ENCODE data around the gene RBFOX2. TPM values are rescaled to one million over a fixed set of nuclear protein-coding genes. Genes with fewer than 3 reads are reported as not detected.

Gene RBFOX2
- total RNA-seq, 1 experiment from 2014 or later, result 81.1 TPM

DNA sequence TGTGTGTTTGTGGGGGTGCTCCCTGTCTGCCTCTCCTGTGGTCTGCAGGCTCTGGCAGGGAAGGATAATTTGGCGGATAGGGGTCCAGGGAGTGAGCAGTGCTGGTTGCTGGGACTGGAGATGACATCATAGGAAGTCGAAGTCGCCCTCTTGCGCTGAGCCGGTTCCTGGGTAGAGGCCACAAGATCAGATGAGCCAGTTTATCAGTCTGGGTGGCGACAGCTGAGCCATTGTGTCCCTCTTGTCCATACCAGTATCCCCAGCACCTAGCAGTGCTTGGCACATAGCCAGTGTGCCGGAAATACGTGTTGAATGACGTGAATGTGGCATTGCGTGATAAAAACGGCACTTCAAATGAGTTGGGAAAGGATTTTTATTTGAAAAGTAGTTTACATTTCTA is 301.2 kb downstream of the RBFOX2 start:
- DNase-seq (ENCODE audit: low read depth, low spot score) (no peak), ATAC-seq (no peak)
- H3K27ac ChIP-seq (ENCODE audit: low read length), result no peak overlapping the region
- H3K4me3 ChIP-seq (ENCODE audit: low read depth in 2 of 2, low read length in 2 of 2), result no peak overlapping the region
- TF ChIP-seq TCF7L2 (IDR thresholded peaks at IDR 0.05; ENCODE audit: low read depth, low read length) (no peak), SIN3A (IDR thresholded peaks at IDR 0.05; ENCODE audit: borderline replicate concordance, insufficient read depth, low read depth, low read length) (no peak), POLR2AphosphoS5 (IDR thresholded peaks at IDR 0.05; ENCODE audit: low read depth, low read length) (no peak)
- TF ChIP-seq, protein P1, sequence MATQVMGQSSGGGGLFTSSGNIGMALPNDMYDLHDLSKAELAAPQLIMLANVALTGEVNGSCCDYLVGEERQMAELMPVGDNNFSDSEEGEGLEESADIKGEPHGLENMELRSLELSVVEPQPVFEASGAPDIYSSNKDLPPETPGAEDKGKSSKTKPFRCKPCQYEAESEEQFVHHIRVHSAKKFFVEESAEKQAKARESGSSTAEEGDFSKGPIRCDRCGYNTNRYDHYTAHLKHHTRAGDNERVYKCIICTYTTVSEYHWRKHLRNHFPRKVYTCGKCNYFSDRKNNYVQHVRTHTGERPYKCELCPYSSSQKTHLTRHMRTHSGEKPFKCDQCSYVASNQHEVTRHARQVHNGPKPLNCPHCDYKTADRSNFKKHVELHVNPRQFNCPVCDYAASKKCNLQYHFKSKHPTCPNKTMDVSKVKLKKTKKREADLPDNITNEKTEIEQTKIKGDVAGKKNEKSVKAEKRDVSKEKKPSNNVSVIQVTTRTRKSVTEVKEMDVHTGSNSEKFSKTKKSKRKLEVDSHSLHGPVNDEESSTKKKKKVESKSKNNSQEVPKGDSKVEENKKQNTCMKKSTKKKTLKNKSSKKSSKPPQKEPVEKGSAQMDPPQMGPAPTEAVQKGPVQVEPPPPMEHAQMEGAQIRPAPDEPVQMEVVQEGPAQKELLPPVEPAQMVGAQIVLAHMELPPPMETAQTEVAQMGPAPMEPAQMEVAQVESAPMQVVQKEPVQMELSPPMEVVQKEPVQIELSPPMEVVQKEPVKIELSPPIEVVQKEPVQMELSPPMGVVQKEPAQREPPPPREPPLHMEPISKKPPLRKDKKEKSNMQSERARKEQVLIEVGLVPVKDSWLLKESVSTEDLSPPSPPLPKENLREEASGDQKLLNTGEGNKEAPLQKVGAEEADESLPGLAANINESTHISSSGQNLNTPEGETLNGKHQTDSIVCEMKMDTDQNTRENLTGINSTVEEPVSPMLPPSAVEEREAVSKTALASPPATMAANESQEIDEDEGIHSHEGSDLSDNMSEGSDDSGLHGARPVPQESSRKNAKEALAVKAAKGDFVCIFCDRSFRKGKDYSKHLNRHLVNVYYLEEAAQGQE (IDR thresholded peaks at IDR 0.05; ENCODE audit: insufficient read depth in 1 of 2, low read depth in 2 of 2, low read length in 1 of 2), result no peak
- TF ChIP-seq, protein P2, sequence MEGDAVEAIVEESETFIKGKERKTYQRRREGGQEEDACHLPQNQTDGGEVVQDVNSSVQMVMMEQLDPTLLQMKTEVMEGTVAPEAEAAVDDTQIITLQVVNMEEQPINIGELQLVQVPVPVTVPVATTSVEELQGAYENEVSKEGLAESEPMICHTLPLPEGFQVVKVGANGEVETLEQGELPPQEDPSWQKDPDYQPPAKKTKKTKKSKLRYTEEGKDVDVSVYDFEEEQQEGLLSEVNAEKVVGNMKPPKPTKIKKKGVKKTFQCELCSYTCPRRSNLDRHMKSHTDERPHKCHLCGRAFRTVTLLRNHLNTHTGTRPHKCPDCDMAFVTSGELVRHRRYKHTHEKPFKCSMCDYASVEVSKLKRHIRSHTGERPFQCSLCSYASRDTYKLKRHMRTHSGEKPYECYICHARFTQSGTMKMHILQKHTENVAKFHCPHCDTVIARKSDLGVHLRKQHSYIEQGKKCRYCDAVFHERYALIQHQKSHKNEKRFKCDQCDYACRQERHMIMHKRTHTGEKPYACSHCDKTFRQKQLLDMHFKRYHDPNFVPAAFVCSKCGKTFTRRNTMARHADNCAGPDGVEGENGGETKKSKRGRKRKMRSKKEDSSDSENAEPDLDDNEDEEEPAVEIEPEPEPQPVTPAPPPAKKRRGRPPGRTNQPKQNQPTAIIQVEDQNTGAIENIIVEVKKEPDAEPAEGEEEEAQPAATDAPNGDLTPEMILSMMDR (IDR thresholded peaks at IDR 0.05), result no peak
- no peaks in the 10 kb centered on the region for H3K9me3 ChIP-seq (ENCODE audit: control insufficient read depth, insufficient read depth, low read depth, low read length)
- BruUV-seq (replicated peaks), result no TSS peak
- intact Hi-C loops (cut with micrococcal nuclease; ENCODE audit: unreplicated experiment), result no loop called here
- H3K36me3 ChIP-seq (ENCODE audit: control insufficient read depth, insufficient read depth, low read length), result no peaks in the 10 kb centered on the region
- POLR2A ChIA-PET, result no interaction called here
- no peaks in the 10 kb centered on the region for H3K4me1 ChIP-seq (ENCODE audit: control insufficient read depth, insufficient read depth, low read length)
- CTCF ChIA-PET, result no interaction called here
- in situ Hi-C loops (cut with HindIII; ENCODE audit: low pct_unique_long_range_greater_than_20kb, low sequenced_read_pairs), result no loop called here
- no peaks in the 10 kb centered on the region for H3K27me3 ChIP-seq (ENCODE audit: control insufficient read depth, insufficient read depth, low read length)

DNA sequence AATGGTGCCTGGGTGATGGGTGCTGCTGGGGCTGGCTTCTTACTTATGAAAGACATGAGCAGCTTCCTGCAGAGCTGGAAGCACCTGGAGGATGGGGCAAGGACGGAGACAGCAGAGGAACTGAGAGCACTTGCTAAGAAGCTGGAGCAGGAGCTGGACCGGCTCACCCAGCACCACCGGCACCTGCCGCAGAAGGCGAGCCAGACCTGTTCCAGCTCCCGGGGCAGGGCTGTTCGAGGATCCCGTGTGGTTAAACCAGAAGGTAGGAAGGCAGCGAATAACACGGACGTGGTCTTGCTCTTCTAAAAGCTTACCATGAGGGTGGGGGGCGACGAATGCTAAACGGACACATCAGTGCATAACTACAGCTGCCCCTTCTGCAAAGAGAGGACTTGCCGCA is 301.7 kb downstream of the RBFOX2 start:
- H3K27ac ChIP-seq (ENCODE audit: low read length), result no peak overlapping the region
- ATAC-seq (no peak), DNase-seq (ENCODE audit: low read depth, low spot score) (no peak)
- H3K4me1 ChIP-seq (ENCODE audit: control insufficient read depth, insufficient read depth, low read length), result no peaks in the 10 kb centered on the region
- intact Hi-C loops (cut with micrococcal nuclease; ENCODE audit: unreplicated experiment), result no loop called here
- ChIA-PET POLR2A (no interaction called here), CTCF (no interaction called here)
- no peaks in the 10 kb centered on the region for H3K9me3 ChIP-seq (ENCODE audit: control insufficient read depth, insufficient read depth, low read depth, low read length)
- in situ Hi-C loops (cut with HindIII; ENCODE audit: low pct_unique_long_range_greater_than_20kb, low sequenced_read_pairs), result no loop called here
- H3K27me3 ChIP-seq (ENCODE audit: control insufficient read depth, insufficient read depth, low read length), result no peaks in the 10 kb centered on the region
- no peaks in the 10 kb centered on the region for H3K36me3 ChIP-seq (ENCODE audit: control insufficient read depth, insufficient read depth, low read length)
- TF ChIP-seq POLR2AphosphoS5 (IDR thresholded peaks at IDR 0.05; ENCODE audit: low read depth, low read length) (no peak), SIN3A (IDR thresholded peaks at IDR 0.05; ENCODE audit: borderline replicate concordance, insufficient read depth, low read depth, low read length) (no peak), TCF7L2 (IDR thresholded peaks at IDR 0.05; ENCODE audit: low read depth, low read length) (no peak)
- TF ChIP-seq, protein P1 (IDR thresholded peaks at IDR 0.05; ENCODE audit: insufficient read depth in 1 of 2, low read depth in 2 of 2, low read length in 1 of 2), result no peak
- BruUV-seq (replicated peaks), result no TSS peak
- no peak overlapping the region for H3K4me3 ChIP-seq (ENCODE audit: low read depth in 2 of 2, low read length in 2 of 2)

Measured in Panc1 (cell line).